ENCODE data around the gene SPACA9. TPM values are rescaled to one million over a fixed set of nuclear protein-coding genes. Genes with fewer than 3 reads are reported as not detected.

The SPACA9 gene
- total RNA-seq, 4 donors from 2014 or later, result 14.6 to 22.3 (median 19.0) TPM

- TF ChIP-seq, protein P1, sequence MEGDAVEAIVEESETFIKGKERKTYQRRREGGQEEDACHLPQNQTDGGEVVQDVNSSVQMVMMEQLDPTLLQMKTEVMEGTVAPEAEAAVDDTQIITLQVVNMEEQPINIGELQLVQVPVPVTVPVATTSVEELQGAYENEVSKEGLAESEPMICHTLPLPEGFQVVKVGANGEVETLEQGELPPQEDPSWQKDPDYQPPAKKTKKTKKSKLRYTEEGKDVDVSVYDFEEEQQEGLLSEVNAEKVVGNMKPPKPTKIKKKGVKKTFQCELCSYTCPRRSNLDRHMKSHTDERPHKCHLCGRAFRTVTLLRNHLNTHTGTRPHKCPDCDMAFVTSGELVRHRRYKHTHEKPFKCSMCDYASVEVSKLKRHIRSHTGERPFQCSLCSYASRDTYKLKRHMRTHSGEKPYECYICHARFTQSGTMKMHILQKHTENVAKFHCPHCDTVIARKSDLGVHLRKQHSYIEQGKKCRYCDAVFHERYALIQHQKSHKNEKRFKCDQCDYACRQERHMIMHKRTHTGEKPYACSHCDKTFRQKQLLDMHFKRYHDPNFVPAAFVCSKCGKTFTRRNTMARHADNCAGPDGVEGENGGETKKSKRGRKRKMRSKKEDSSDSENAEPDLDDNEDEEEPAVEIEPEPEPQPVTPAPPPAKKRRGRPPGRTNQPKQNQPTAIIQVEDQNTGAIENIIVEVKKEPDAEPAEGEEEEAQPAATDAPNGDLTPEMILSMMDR (IDR thresholded peaks at IDR 0.05), result no peak
- TF ChIP-seq POLR2A (IDR thresholded peaks at IDR 0.05), result no peak
- H3K4me3 ChIP-seq (replicated peaks in 1 of 3), result no peak overlapping the region
- H3K27ac ChIP-seq, result no peak overlapping the region
- no peaks in the 10 kb centered on the region for H3K9me3 ChIP-seq
- no peaks in the 10 kb centered on the region for H3K27me3 ChIP-seq
- no peaks in the 10 kb centered on the region for H3K36me3 ChIP-seq
- 87% methylated on average over 16 of the region's 16 CpGs for WGBS, 2 donors
- H3K4me1 ChIP-seq, result peaks cover 0 to under 1% of the 10 kb centered on the region in 2 donors
- intact Hi-C loops (cut with DNase I), result no loop called here
- DNase-seq, result no peak
These were observed 41.0 kb upstream of the SPACA9 start for GRCh38 chr9:132837501-132838286.

DNA sequence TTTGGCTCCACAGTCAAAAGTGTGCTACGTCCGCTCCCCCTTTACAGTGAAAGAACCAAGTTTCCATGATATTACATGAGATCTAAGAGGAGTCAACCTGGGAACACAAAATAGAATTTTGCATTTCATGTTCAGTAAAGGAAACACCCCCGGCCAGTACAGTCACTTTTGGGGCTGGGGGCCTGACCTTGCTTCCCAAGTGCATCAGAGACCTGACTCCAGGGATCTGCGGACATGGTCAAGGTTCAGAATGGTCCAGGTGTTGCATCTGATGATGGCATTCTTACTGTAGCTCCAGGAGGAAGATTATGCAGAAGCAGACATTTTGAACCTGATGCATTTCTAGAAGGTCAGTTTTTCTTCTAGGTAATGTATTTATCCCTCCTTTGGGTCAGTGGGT lies 40.4 kb upstream of the SPACA9 start:
- no peak for TF ChIP-seq POLR2A (IDR thresholded peaks at IDR 0.05)
- TF ChIP-seq, protein P1 (IDR thresholded peaks at IDR 0.05), result no peak
- no peak overlapping the region for H3K27ac ChIP-seq
- no peaks in the 10 kb centered on the region for H3K9me3 ChIP-seq
- no peak for DNase-seq
- H3K27me3 ChIP-seq, result no peaks in the 10 kb centered on the region
- H3K4me1 ChIP-seq, result no peaks in the 10 kb centered on the region
- intact Hi-C loops (cut with DNase I), result no loop called here
- no peaks in the 10 kb centered on the region for H3K36me3 ChIP-seq
- no peak overlapping the region for H3K4me3 ChIP-seq (replicated peaks in 1 of 3)
- WGBS, 2 donors, result 87 to 95% methylated on average over 4 of the region's 4 CpGs

DNA sequence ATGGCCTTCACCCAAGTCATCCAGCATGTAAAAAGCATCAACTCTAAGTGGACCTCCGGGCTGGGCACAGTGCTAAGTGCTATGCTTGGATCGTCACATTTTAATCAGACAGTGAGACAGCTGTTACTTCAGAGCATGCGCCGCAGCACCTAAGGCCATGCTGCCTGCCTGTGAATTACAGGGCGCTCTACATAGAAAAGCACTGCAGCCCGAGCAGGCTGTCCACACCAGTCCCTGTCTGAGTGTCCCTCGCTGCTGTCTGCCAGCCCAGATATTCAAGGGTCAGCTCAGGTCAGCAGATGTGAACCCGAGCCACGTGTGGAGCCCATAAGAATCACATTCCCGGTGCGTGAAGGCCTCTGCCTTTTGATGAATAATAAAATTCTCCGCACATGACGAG lies 37.7 kb upstream of the SPACA9 start:
- H3K36me3 ChIP-seq, result no peaks in the 10 kb centered on the region
- intact Hi-C loops (cut with DNase I), result no loop called here
- 84 to 93% methylated on average over 13 of the region's 13 CpGs for WGBS, 2 donors
- no peak overlapping the region for H3K4me3 ChIP-seq (replicated peaks in 1 of 3)
- TF ChIP-seq, protein P1 (IDR thresholded peaks at IDR 0.05), result no peak
- TF ChIP-seq POLR2A (IDR thresholded peaks at IDR 0.05), result no peak
- no peaks in the 10 kb centered on the region for H3K4me1 ChIP-seq
- H3K27ac ChIP-seq, result no peak overlapping the region
- H3K9me3 ChIP-seq, result no peaks in the 10 kb centered on the region
- DNase-seq, result no peak
- H3K27me3 ChIP-seq, result no peaks in the 10 kb centered on the region

DNA sequence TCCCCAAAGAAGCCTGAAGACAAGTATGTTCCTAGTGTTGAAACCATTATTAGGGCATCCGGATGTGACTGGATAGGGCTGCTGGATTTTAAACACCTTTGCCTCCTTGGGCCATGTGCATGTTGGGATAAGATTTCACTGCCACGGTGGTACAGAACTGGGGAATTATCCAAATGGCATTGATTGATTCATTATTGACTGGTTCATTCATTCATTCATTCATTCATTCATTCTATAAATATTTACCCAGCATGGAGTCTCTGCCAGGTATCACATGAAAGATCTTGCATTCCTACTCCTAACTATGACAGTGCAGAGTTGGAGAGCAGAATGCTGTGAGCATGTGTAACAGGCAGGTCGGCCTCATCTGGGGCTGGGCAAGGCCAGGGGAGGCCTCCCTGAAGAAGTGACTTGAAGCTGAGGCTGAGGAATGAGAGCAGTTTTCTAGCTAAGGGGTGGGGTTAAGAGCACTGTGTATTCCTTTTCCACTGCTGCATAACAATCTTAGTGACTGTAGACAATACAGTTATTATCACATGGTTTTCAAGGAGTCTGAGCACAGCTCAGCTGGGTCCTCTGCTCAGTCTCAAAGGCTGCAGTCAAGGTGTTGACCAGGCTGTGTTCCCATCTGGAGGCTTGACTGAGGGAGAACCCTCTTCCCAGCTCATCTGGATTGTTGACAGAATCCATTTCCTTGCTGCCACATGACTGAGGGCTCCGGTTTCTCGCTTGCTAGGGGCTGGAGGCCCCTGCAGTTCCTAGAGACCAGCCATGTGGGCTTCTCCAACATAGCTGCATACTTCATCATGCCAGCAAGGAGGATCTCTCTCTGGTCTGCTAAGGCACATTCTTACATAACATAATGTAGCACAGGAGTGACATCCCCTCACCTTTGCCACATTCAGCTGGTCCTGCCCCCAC lies 36.3 kb upstream of the SPACA9 start:
- H3K4me1 ChIP-seq, result no peaks in the 10 kb centered on the region
- no peaks in the 10 kb centered on the region for H3K27me3 ChIP-seq
- intact Hi-C loops (cut with DNase I), result no loop called here
- H3K27ac ChIP-seq, result no peak overlapping the region
- 88 to 92% methylated on average over 5 of the region's 5 CpGs for WGBS, 2 donors
- H3K36me3 ChIP-seq, result no peaks in the 10 kb centered on the region
- no peak for DNase-seq
- TF ChIP-seq, protein P1 (IDR thresholded peaks at IDR 0.05), result no peak
- TF ChIP-seq POLR2A (IDR thresholded peaks at IDR 0.05), result no peak
- H3K4me3 ChIP-seq (replicated peaks in 1 of 3), result no peak overlapping the region
- no peaks in the 10 kb centered on the region for H3K9me3 ChIP-seq
